Measurements from ENCODE around the gene MYO5B. TPM values are rescaled to one million over a fixed set of nuclear protein-coding genes. Genes with fewer than 3 reads are reported as not detected.

Gene MYO5B
- total RNA-seq, 1 experiment from 2014 or later, result 32.1 TPM

- Histone ChIP-seq H3K4me3 (replicated peaks in 1 of 2; ENCODE audit: low read depth in 1 of 2, low read length in 2 of 2) (no peak overlapping the region), H3K9ac (ENCODE audit: low read length) (no peak overlapping the region), H3K4me1 (ENCODE audit: control insufficient read depth in 1 of 2, insufficient read depth in 2 of 2, low read length in 2 of 2) (peaks cover 11 to 22% of the 10 kb centered on the region in 2 experiments; a peak in 3 of 4 replicates), H4K20me1 (ENCODE audit: insufficient read depth) (no peaks in the 10 kb centered on the region), H3K4me2 (ENCODE audit: low read length) (no peak overlapping the region), H3K79me2 (ENCODE audit: insufficient read depth, low read length) (no peaks in the 10 kb centered on the region), H3K27ac (ENCODE audit: low read depth, low read length) (no peak overlapping the region), H3K9me2 (ENCODE audit: insufficient read depth) (no peaks in the 10 kb centered on the region), H3K9me3 (ENCODE audit: control insufficient read depth in 1 of 2, insufficient read depth in 1 of 2, low read depth in 1 of 2, low read length in 2 of 2) (no peaks in the 10 kb centered on the region), H2AFZ (ENCODE audit: low read depth, low read length, poor library complexity, severe bottlenecking) (no peak overlapping the region), H3K27me3 (ENCODE audit: insufficient read depth, low read length) (no peaks in the 10 kb centered on the region), H3K36me3 (ENCODE audit: control insufficient read depth in 1 of 2, insufficient read depth in 2 of 2, low read length in 2 of 2) (no peaks in the 10 kb centered on the region)
- ChIA-PET POLR2A (no interaction called here), CTCF (no interaction called here), RAD21 (ENCODE audit: low non-redundant PET in 1 of 2, low total read pairs in 2 of 2, uncharacterized antibody in 2 of 2, unreplicated experiment in 2 of 2) (no interaction called here)
- TF ChIP-seq EZH2phosphoT487 (IDR thresholded peaks at IDR 0.05; ENCODE audit: borderline replicate concordance) (no peak), POLR2AphosphoS5 (IDR thresholded peaks at IDR 0.05; ENCODE audit: low read depth, low read length) (no peak), RAD21 (IDR thresholded peaks at IDR 0.05; ENCODE audit: low read depth) (no peak), ZFX (IDR thresholded peaks at IDR 0.05) (no peak)
- TF ChIP-seq, protein P1, sequence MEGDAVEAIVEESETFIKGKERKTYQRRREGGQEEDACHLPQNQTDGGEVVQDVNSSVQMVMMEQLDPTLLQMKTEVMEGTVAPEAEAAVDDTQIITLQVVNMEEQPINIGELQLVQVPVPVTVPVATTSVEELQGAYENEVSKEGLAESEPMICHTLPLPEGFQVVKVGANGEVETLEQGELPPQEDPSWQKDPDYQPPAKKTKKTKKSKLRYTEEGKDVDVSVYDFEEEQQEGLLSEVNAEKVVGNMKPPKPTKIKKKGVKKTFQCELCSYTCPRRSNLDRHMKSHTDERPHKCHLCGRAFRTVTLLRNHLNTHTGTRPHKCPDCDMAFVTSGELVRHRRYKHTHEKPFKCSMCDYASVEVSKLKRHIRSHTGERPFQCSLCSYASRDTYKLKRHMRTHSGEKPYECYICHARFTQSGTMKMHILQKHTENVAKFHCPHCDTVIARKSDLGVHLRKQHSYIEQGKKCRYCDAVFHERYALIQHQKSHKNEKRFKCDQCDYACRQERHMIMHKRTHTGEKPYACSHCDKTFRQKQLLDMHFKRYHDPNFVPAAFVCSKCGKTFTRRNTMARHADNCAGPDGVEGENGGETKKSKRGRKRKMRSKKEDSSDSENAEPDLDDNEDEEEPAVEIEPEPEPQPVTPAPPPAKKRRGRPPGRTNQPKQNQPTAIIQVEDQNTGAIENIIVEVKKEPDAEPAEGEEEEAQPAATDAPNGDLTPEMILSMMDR (IDR thresholded peaks at IDR 0.05 in 2 of 3, conservative IDR thresholded peaks at IDR 0.05 in 1 of 3; ENCODE audit: borderline replicate concordance in 1 of 3, insufficient read depth in 1 of 3, low read depth in 2 of 3, low read length in 2 of 3), result no peak
- no TSS peak for BruUV-seq (replicated peaks)
- intact Hi-C loops (cut with micrococcal nuclease), result no loop called here
- DNase-seq (ENCODE audit: low read depth, low spot score) (no peak), ATAC-seq (no peak)
These were observed 7.3 kb downstream of the MYO5B start for GRCh38 chr18:50187659-50188058.

DNA sequence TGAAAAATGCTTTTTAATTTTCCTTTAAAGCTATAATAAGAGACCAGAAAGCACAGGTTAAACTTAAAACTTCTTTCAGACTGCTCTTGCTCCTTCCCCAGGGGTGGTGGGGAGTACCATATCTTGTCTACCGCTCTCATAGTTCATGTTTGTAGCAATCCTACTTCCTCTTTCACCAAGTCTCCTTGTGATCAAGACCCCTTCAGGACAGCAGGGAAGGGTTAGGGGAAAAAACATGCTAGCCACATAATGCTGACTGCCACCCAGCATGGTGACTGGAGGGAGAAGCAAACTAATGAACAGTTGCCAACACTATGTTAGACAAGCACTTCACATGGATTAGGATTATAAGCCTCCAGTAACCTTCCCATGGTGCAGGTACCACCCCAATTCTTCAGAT lies 8.6 kb downstream of the MYO5B start:
- Histone ChIP-seq H4K20me1 (ENCODE audit: insufficient read depth) (no peaks in the 10 kb centered on the region), H3K4me1 (ENCODE audit: control insufficient read depth in 1 of 2, insufficient read depth in 2 of 2, low read length in 2 of 2) (peaks cover 11 to 22% of the 10 kb centered on the region in 2 experiments; a peak in 3 of 4 replicates), H3K9me3 (ENCODE audit: control insufficient read depth in 1 of 2, insufficient read depth in 1 of 2, low read depth in 1 of 2, low read length in 2 of 2) (no peaks in the 10 kb centered on the region), H3K27me3 (ENCODE audit: insufficient read depth, low read length) (no peaks in the 10 kb centered on the region), H3K27ac (ENCODE audit: low read depth, low read length) (no peak overlapping the region), H3K36me3 (ENCODE audit: control insufficient read depth in 1 of 2, insufficient read depth in 2 of 2, low read length in 2 of 2) (no peaks in the 10 kb centered on the region), H2AFZ (ENCODE audit: low read depth, low read length, poor library complexity, severe bottlenecking) (no peak overlapping the region), H3K4me2 (ENCODE audit: low read length) (no peak overlapping the region), H3K9ac (ENCODE audit: low read length) (no peak overlapping the region), H3K9me2 (ENCODE audit: insufficient read depth) (no peaks in the 10 kb centered on the region), H3K79me2 (ENCODE audit: insufficient read depth, low read length) (no peaks in the 10 kb centered on the region), H3K4me3 (replicated peaks in 1 of 2; ENCODE audit: low read depth in 1 of 2, low read length in 2 of 2) (no peak overlapping the region)
- ChIA-PET POLR2A (no interaction called here), RAD21 (ENCODE audit: low non-redundant PET in 1 of 2, low total read pairs in 2 of 2, uncharacterized antibody in 2 of 2, unreplicated experiment in 2 of 2) (no interaction called here), CTCF (no interaction called here)
- TF ChIP-seq SIN3A (IDR thresholded peaks at IDR 0.05; ENCODE audit: low read depth) (no peak), TCF7L2 (IDR thresholded peaks at IDR 0.05; ENCODE audit: borderline replicate concordance, extremely low read depth, insufficient read depth, insufficient read length) (no peak), YY1 (IDR thresholded peaks at IDR 0.05; ENCODE audit: extremely low read depth, insufficient replicate concordance, low read depth, low read length) (no peak)
- no TSS peak for BruUV-seq (replicated peaks)
- intact Hi-C loops (cut with micrococcal nuclease), result no loop called here
- ATAC-seq, result no peak
- no peak for DNase-seq (ENCODE audit: low read depth, low spot score)
